HepG2 (cell line): ENCODE results near the gene RAC3. TPM values are rescaled to one million over a fixed set of nuclear protein-coding genes. Genes with fewer than 3 reads are reported as not detected.

Experiments used
- POGZ ChIP-seq: sonication (generic); formaldehyde crosslinking; IDR thresholded peaks from 2 replicates; pipeline ENCODE4 v1.4.0; 2020; ENCODE audit warnings: mild to moderate bottlenecking, missing genetic modification reagents
- POLR2AphosphoS2 ChIP-seq: IDR thresholded peaks from 2 replicates; pipeline ENCODE4 v1.6.1; 2011; ENCODE audit warnings: low read depth, low read length, improper control_type of control experiment
- SOX5 ChIP-seq: IDR thresholded peaks from 2 replicates; pipeline ENCODE4 v1.6.1; 2016; ENCODE audit warnings: borderline replicate concordance
- STAT5B ChIP-seq: sonication (generic); formaldehyde crosslinking; IDR thresholded peaks from 2 replicates; pipeline ENCODE4 v1.4.0; 2020; ENCODE audit warnings: missing genetic modification reagents
- TBX3 ChIP-seq: fragments of 450-650 bp; IDR thresholded peaks from 2 replicates; pipeline ENCODE4 v1.6.1; 2017; ENCODE audit warnings: antibody characterized with exemption, mild to moderate bottlenecking, inconsistent platforms, borderline replicate concordance
- TGIF2 ChIP-seq: IDR thresholded peaks from 2 replicates; pipeline ENCODE4 v1.6.1; 2016; ENCODE audit warnings: control low read depth, missing compliant biosample characterization
- THYN1 ChIP-seq: sonication (generic); formaldehyde crosslinking; IDR thresholded peaks from 2 replicates; pipeline ENCODE4 v1.8.1; 2023; ENCODE audit warnings: low read depth, mild to moderate bottlenecking, moderate library complexity, missing genetic modification reagents, borderline replicate concordance
- TSC22D2 ChIP-seq: sonication (generic); formaldehyde crosslinking; IDR thresholded peaks from 2 replicates; pipeline ENCODE4 v1.5.1; 2020; ENCODE audit warnings: missing genetic modification reagents, mild to moderate bottlenecking, borderline replicate concordance
- ZNF232 ChIP-seq: sonication (generic); formaldehyde crosslinking; IDR thresholded peaks from 2 replicates; pipeline ENCODE4 v1.4.0; 2020; ENCODE audit warnings: missing genetic modification reagents, borderline replicate concordance
- ZNF784 ChIP-seq: sonication (generic); formaldehyde crosslinking; IDR thresholded peaks from 2 replicates; pipeline ENCODE4 v1.5.1; 2020; ENCODE audit warnings: missing genetic modification reagents, mild to moderate bottlenecking, borderline replicate concordance
- ZNF790 ChIP-seq: sonication (generic); formaldehyde crosslinking; IDR thresholded peaks from 2 replicates; pipeline ENCODE4 v1.8.0; 2022; ENCODE audit warnings: missing genetic modification reagents, mild to moderate bottlenecking, borderline replicate concordance
- ZSCAN30 ChIP-seq: sonication (generic); formaldehyde crosslinking; IDR thresholded peaks from 2 replicates; pipeline ENCODE4 v1.5.0; 2020; ENCODE audit warnings: mild to moderate bottlenecking, missing genetic modification reagents
- polyA plus RNA-seq, 8 experiments: library from polyadenylated mRNA; depleted of rRNA in 3 of 8; stranded (reverse) in 7 of 8; unstranded in 1 of 8; fragments of >200 nt; fragmentation: Illumina TruSeq in 4 of 8; extraction: Trizol in 4 of 8; gene quantifications; 2 replicates each; pipeline versions ENCODE4 v1.2.1 to v1.2.3, GENCODE V29; 2011 to 2016; ENCODE audit warnings: low read depth in 4 of 8, missing spikeins in 1 of 8, mixed read lengths in 1 of 8; ENCODE audit not compliant: insufficient read depth in 1 of 8
- total RNA-seq, 5 experiments: library from RNA; depleted of rRNA; stranded (reverse); fragments of >200 nt; fragmentation: Illumina TruSeq; extraction: Trizol; gene quantifications; 2 replicates each; pipeline ENCODE4 v1.2.3, GENCODE V29; 2016; ENCODE audit warnings: low read depth in 1 of 5
- TF ChIP-seq, protein P1 (sequence below): sonication (generic); formaldehyde crosslinking; IDR thresholded peaks from 2 replicates; pipeline ENCODE4 v1.4.0; 2020; ENCODE audit warnings: missing genetic modification reagents, borderline replicate concordance
- TF ChIP-seq, protein P2 (sequence below): sonication (generic); formaldehyde crosslinking; IDR thresholded peaks from one replicate; pipeline ENCODE4 v1.5.1; 2020; ENCODE audit warnings: mild to moderate bottlenecking, missing genetic modification reagents; ENCODE audit errors: not compliant biosample characterization
- TF ChIP-seq, protein P3 (sequence below): sonication (generic); formaldehyde crosslinking; IDR thresholded peaks from 2 replicates; pipeline ENCODE4 v1.5.1; 2020; ENCODE audit warnings: missing genetic modification reagents, mild to moderate bottlenecking, borderline replicate concordance
- TF ChIP-seq, protein P4 (sequence below): sonication (generic); formaldehyde crosslinking; IDR thresholded peaks from 2 replicates; pipeline ENCODE4 v1.5.1; 2020; ENCODE audit warnings: mild to moderate bottlenecking, moderate library complexity, missing genetic modification reagents

RAC3 gene
- total and polyA plus RNA-seq, 2 of the 13 experiments (the other 11 are each of a cell fraction or from before 2014, with no cell fraction given), result 10.5 to 21.3 TPM

- TF ChIP-seq, protein P1, sequence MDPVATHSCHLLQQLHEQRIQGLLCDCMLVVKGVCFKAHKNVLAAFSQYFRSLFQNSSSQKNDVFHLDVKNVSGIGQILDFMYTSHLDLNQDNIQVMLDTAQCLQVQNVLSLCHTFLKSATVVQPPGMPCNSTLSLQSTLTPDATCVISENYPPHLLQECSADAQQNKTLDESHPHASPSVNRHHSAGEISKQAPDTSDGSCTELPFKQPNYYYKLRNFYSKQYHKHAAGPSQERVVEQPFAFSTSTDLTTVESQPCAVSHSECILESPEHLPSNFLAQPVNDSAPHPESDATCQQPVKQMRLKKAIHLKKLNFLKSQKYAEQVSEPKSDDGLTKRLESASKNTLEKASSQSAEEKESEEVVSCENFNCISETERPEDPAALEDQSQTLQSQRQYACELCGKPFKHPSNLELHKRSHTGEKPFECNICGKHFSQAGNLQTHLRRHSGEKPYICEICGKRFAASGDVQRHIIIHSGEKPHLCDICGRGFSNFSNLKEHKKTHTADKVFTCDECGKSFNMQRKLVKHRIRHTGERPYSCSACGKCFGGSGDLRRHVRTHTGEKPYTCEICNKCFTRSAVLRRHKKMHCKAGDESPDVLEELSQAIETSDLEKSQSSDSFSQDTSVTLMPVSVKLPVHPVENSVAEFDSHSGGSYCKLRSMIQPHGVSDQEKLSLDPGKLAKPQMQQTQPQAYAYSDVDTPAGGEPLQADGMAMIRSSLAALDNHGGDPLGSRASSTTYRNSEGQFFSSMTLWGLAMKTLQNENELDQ (CRISPR knock-in tag), result no peak; the same call in 1 of the 2 replicates
- TF ChIP-seq TGIF2 (CRISPR knock-in tag) (peak; percentile 3; the same call in 1 of the 2 replicates), ZNF784 (CRISPR knock-in tag) (0 out of 2 replicates have a peak, but pooled peaks have one; percentile 3), STAT5B (no peak), POGZ (CRISPR knock-in tag) (no peak), ZNF790 (CRISPR knock-in tag) (no peak), TSC22D2 (no peak), SOX5 (CRISPR knock-in tag) (peak; percentile 19; the same call in 1 of the 2 replicates), TBX3 (no peak), ZNF232 (CRISPR knock-in tag) (no peak), POLR2AphosphoS2 (no peak), THYN1 (CRISPR knock-in tag) (no peak), ZSCAN30 (CRISPR knock-in tag) (no peak)
- TF ChIP-seq, protein P2, sequence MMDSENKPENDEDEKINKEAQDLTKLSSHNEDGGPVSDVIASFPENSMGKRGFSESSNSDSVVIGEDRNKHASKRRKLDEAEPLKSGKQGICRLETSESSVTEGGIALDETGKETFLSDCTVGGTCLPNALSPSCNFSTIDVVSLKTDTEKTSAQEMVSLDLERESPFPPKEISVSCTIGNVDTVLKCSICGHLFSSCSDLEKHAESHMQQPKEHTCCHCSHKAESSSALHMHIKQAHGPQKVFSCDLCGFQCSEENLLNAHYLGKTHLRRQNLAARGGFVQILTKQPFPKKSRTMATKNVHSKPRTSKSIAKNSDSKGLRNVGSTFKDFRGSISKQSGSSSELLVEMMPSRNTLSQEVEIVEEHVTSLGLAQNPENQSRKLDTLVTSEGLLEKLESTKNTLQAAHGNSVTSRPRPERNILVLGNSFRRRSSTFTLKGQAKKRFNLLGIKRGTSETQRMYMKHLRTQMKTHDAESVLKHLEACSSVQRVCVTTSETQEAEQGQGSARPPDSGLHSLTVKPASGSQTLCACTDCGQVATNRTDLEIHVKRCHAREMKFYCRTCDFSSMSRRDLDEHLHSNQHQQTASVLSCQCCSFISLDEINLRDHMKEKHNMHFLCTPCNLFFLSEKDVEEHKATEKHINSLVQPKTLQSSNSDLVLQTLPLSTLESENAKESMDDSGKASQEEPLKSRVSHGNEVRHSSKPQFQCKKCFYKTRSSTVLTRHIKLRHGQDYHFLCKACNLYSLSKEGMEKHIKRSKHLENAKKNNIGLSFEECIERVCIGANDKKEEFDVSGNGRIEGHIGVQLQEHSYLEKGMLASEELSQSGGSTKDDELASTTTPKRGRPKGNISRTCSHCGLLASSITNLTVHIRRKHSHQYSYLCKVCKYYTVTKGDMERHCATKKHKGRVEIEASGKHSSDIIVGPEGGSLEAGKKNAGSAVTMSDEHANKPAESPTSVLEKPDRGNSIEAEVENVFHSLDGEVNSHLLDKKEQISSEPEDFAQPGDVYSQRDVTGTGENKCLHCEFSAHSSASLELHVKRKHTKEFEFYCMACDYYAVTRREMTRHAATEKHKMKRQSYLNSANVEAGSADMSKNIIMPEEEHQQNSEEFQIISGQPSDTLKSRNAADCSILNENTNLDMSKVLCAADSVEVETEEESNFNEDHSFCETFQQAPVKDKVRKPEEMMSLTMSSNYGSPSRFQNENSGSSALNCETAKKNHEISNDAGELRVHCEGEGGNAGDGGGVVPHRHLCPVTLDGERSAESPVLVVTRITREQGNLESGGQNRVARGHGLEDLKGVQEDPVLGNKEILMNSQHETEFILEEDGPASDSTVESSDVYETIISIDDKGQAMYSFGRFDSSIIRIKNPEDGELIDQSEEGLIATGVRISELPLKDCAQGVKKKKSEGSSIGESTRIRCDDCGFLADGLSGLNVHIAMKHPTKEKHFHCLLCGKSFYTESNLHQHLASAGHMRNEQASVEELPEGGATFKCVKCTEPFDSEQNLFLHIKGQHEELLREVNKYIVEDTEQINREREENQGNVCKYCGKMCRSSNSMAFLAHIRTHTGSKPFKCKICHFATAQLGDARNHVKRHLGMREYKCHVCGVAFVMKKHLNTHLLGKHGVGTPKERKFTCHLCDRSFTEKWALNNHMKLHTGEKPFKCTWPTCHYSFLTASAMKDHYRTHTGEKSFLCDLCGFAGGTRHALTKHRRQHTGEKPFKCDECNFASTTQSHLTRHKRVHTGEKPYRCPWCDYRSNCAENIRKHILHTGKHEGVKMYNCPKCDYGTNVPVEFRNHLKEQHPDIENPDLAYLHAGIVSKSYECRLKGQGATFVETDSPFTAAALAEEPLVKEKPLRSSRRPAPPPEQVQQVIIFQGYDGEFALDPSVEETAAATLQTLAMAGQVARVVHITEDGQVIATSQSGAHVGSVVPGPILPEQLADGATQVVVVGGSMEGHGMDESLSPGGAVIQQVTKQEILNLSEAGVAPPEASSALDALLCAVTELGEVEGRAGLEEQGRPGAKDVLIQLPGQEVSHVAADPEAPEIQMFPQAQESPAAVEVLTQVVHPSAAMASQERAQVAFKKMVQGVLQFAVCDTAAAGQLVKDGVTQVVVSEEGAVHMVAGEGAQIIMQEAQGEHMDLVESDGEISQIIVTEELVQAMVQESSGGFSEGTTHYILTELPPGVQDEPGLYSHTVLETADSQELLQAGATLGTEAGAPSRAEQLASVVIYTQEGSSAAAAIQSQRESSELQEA (CRISPR knock-in tag), result no peak
- TF ChIP-seq, protein P3, sequence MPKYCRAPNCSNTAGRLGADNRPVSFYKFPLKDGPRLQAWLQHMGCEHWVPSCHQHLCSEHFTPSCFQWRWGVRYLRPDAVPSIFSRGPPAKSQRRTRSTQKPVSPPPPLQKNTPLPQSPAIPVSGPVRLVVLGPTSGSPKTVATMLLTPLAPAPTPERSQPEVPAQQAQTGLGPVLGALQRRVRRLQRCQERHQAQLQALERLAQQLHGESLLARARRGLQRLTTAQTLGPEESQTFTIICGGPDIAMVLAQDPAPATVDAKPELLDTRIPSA (CRISPR knock-in tag), result no peak
- TF ChIP-seq, protein P4, sequence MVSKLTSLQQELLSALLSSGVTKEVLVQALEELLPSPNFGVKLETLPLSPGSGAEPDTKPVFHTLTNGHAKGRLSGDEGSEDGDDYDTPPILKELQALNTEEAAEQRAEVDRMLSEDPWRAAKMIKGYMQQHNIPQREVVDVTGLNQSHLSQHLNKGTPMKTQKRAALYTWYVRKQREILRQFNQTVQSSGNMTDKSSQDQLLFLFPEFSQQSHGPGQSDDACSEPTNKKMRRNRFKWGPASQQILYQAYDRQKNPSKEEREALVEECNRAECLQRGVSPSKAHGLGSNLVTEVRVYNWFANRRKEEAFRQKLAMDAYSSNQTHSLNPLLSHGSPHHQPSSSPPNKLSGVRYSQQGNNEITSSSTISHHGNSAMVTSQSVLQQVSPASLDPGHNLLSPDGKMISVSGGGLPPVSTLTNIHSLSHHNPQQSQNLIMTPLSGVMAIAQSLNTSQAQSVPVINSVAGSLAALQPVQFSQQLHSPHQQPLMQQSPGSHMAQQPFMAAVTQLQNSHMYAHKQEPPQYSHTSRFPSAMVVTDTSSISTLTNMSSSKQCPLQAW (CRISPR knock-in tag), result no peak
These were observed 31.9 kb upstream of the RAC3 start (continued) for GRCh38 chr17:81999587-81999975.
